Sigmoid colon (tissue), 7 donors: Measurements from ENCODE around the gene HEATR1. TPM values are rescaled to one million over a fixed set of nuclear protein-coding genes. Genes with fewer than 3 reads are reported as not detected.
"Not testable (repeated sequence)": the region's sequence is repeated elsewhere in the genome, so short reads cannot be mapped to it uniquely, and the experiment has no call there.

Experiments
- DNase-seq: peaks from one replicate; pipeline ENCODE4 v3.0.0-alpha.2; 2019
- H3K27ac ChIP-seq, 4 donors: fragments of 200-600 bp; sonication (generic); one replicate each; pipeline ENCODE4 v1.5.1; 2016 to 2019; ENCODE audit warnings: mild to moderate bottlenecking in 1 of 4
- H3K27me3 ChIP-seq, 3 donors: fragments of 200-600 bp; sonication (generic); one replicate each; pipeline ENCODE4 v1.5.1; 2019; ENCODE audit warnings: mild to moderate bottlenecking in 1 of 3
- H3K36me3 ChIP-seq, 4 donors: fragments of 200-600 bp; sonication (generic); one replicate each; pipeline ENCODE4 v1.5.1; 2016 to 2019
- H3K4me1 ChIP-seq, 4 donors: fragments of 200-600 bp; sonication (generic); one replicate each; pipeline ENCODE4 v1.5.1; 2017 to 2019
- H3K4me3 ChIP-seq, 4 donors: fragments of 200-600 bp; sonication (generic); one replicate each; pipeline ENCODE4 v1.5.1; 2017 to 2019; ENCODE audit warnings: mild to moderate bottlenecking in 2 of 4, moderate library complexity in 1 of 4
- H3K9me3 ChIP-seq, 4 donors: fragments of 200-600 bp in 3 of 4; sonication (generic) in 3 of 4; one replicate each; pipeline versions ENCODE4 v1.5.1 to v1.6.1; 2013 to 2019
- EP300 ChIP-seq, 4 donors: sonication (generic); formaldehyde crosslinking; IDR thresholded peaks; one replicate each; pipeline ENCODE4 v1.6.1; 2017; ENCODE audit warnings: antibody characterized with exemption in 4 of 4
- POLR2A ChIP-seq, 2 donors: fragments of 450-650 bp; IDR thresholded peaks; one replicate each; pipeline ENCODE4 v1.6.1; 2016; ENCODE audit warnings: antibody characterized with exemption in 2 of 2, mild to moderate bottlenecking in 2 of 2, moderate library complexity in 2 of 2
- POLR2AphosphoS5 ChIP-seq, 4 donors: sonication (generic); formaldehyde crosslinking; IDR thresholded peaks; one replicate each; pipeline ENCODE4 v1.6.1; 2017; ENCODE audit warnings: antibody characterized with exemption in 4 of 4
- WGBS, 2 donors: extraction: QIAGEN DNeasy Blood & Tissue Kit; methylation state at CpG; one replicate each; pipeline ENCODE4 v1.1.7; 2013; 5-methylcytosine and 5-hydroxymethylcytosine counted together
- intact Hi-C: fragments of 100-400 bp; cut with DNase I; formaldehyde crosslinking; loops from one replicate; pipeline ENCODE4 v1.15.1; 2023
- polyA plus RNA-seq, 3 donors: library from polyadenylated mRNA; stranded (reverse); fragments of 200-250 nt; gene quantifications; one replicate each; pipeline ENCODE4 v1.2.3, GENCODE V29; 2013
- total RNA-seq, 4 donors: library from RNA; depleted of rRNA; stranded (reverse); fragments of >200 nt; gene quantifications; one replicate each; pipeline ENCODE4 v1.1.0, GENCODE V29; 2016
- TF ChIP-seq, protein P1 (sequence below), 4 experiments: fragments of 450-650 bp in 3 of 4; fragments of 200-600 bp in 1 of 4; IDR thresholded peaks; one replicate each; pipeline ENCODE4 v1.5.1; 2016 to 2019; ENCODE audit warnings: antibody characterized with exemption in 4 of 4, mild to moderate bottlenecking in 3 of 4, moderate library complexity in 2 of 4
- donor health status: healthy with polysubstance abuse.
- donor health status: Bipolar disorder and iron deficiency.
- donor health status: healthy.

HEATR1 gene
- total and polyA plus RNA-seq, 7 donors: 0.92 to 22.1 (median 14.4) TPM

DNA sequence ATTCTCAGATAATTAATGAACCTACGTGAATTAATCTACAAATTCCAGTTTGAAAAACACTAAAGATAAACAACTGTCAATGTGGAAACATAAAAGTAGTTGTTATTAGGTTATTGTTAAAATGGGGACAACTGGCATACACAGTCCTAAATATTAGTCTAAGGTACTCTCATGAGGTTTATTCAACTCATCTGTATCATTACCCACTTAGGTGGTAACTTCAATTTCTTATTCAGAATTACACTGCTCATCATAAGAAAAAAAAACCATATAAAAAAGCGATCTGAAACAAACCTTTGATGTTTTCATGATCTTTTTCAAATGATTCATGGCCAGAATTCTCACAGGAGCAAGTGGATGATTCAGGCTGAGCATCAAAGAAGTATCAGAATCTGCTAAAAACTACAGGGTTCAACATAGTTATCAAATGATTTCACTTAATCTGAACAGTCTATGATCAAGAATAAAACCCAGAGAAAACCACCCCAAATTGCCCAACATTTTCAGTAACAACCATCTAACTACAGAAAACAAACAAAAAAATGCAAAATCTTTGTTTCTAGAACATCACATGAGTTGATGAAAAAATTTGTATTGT lies 13.7 kb downstream of the HEATR1 start:
- Histone ChIP-seq H3K27ac (no peak overlapping the region), H3K4me1 (no peaks in the 10 kb centered on the region), H3K27me3 (no peaks in the 10 kb centered on the region), H3K4me3 (no peak overlapping the region), H3K36me3 (peaks cover 7 to 100% (median 26%) of the 10 kb centered on the region in 4 donors), H3K9me3 (no peaks in the 10 kb centered on the region)
- intact Hi-C loops: no loop called here
- TF ChIP-seq, protein P1, sequence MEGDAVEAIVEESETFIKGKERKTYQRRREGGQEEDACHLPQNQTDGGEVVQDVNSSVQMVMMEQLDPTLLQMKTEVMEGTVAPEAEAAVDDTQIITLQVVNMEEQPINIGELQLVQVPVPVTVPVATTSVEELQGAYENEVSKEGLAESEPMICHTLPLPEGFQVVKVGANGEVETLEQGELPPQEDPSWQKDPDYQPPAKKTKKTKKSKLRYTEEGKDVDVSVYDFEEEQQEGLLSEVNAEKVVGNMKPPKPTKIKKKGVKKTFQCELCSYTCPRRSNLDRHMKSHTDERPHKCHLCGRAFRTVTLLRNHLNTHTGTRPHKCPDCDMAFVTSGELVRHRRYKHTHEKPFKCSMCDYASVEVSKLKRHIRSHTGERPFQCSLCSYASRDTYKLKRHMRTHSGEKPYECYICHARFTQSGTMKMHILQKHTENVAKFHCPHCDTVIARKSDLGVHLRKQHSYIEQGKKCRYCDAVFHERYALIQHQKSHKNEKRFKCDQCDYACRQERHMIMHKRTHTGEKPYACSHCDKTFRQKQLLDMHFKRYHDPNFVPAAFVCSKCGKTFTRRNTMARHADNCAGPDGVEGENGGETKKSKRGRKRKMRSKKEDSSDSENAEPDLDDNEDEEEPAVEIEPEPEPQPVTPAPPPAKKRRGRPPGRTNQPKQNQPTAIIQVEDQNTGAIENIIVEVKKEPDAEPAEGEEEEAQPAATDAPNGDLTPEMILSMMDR (IDR thresholded peaks at IDR 0.05): no peak
- TF ChIP-seq EP300 (IDR thresholded peaks at IDR 0.05) (no peak), POLR2AphosphoS5 (IDR thresholded peaks at IDR 0.05) (no peak), POLR2A (IDR thresholded peaks at IDR 0.05) (no peak)
- 81 to 94% methylated on average over 2 of the region's 2 CpGs for WGBS, 2 donors
- no peak for DNase-seq

- Histone ChIP-seq H3K27ac (no peak overlapping the region), H3K4me3 (no peak overlapping the region), H3K9me3 (no peaks in the 10 kb centered on the region), H3K36me3 (peaks cover 7 to 100% (median 29%) of the 10 kb centered on the region in 4 donors), H3K27me3 (no peaks in the 10 kb centered on the region), H3K4me1 (no peaks in the 10 kb centered on the region)
- intact Hi-C loops: no loop called here
- 91 to 94% methylated on average over 4 of the region's 4 CpGs for whole genome bisulfite sequencing, 2 donors
- TF ChIP-seq, protein P1 (IDR thresholded peaks at IDR 0.05): no peak
- TF ChIP-seq POLR2AphosphoS5 (IDR thresholded peaks at IDR 0.05) (no peak), EP300 (IDR thresholded peaks at IDR 0.05) (no peak), POLR2A (IDR thresholded peaks at IDR 0.05) (no peak)
- DNase-seq: no peak
Observed at GRCh38 chr1:236589531-236589930, 14.8 kb downstream of the HEATR1 start.

GRCh38 chr1:236581528-236581927 lies 22.8 kb downstream of the HEATR1 start:
- peaks cover under 1 to 100% (median 16%) of the 10 kb centered on the region in 4 donors for H3K36me3 ChIP-seq
- TF ChIP-seq EP300 (IDR thresholded peaks at IDR 0.05) (no peak), POLR2A (IDR thresholded peaks at IDR 0.05) (no peak), POLR2AphosphoS5 (IDR thresholded peaks at IDR 0.05) (no peak)
- TF ChIP-seq, protein P1 (IDR thresholded peaks at IDR 0.05): no peak

DNA sequence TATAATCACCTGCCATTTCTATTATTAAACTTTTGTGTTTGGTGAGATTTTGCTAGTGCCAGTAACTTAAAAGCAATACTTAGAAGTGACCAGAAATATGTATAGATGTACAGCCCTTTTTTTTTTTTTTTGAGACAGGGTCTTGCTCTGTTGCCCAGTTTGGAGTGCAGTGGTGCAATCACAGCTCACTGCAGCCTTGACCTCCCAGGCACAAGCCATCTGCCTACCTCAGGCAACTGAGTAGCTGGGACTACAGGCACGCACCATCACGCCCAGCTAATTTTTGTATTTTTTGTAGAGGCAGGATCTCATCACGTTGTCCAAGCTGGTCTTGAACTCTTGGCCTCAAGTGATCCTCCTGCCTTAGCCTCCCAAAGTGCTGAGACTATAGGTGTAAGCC lies 23.9 kb downstream of the HEATR1 start:
- DNase-seq, H3K4me1 ChIP-seq, intact Hi-C loops, H3K27ac ChIP-seq, H3K9me3 ChIP-seq, H3K4me3 ChIP-seq, H3K27me3 ChIP-seq: not testable (repeated sequence)
- peaks cover 7 to 100% (median 18%) of the 10 kb centered on the region in 4 donors for H3K36me3 ChIP-seq
- WGBS, 2 donors: 95 to 96% methylated on average over 3 of the region's 3 CpGs

More at GRCh38 chr1:236581528-236581927, 22.8 kb downstream of the HEATR1 start:
- Histone ChIP-seq H3K9me3 (no peaks in the 10 kb centered on the region), H3K4me3 (no peak overlapping the region), H3K27ac (no peak overlapping the region), H3K4me1 (no peaks in the 10 kb centered on the region), H3K27me3 (no peaks in the 10 kb centered on the region)
- DNase-seq: no peak
- intact Hi-C loops: no loop called here
- 90 to 92% methylated on average over 2 of the region's 2 CpGs for WGBS, 2 donors

DNA sequence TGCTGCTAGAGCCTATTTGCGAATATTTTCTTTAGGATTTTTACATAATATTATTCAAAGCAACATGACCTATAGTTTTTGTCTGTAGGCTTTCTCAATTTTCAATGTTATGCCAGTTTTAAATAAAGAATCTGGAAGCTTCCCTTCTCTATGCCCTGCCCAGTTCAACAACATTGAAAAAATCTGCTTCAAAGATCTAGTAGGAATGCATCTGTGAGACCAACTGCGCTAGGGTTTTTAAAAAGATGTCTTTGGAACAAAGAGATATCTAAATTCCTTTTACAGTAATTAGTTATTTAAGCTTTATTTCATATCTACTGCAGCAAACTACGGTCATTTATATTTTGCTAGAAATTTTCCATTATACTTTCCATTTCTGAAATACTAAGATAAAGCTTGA lies 25.7 kb downstream of the HEATR1 start:
- Histone ChIP-seq H3K36me3 (peaks cover 7 to 100% (median 16%) of the 10 kb centered on the region in 4 donors), H3K4me3 (no peak overlapping the region), H3K27me3 (no peaks in the 10 kb centered on the region), H3K9me3 (no peaks in the 10 kb centered on the region), H3K4me1 (no peaks in the 10 kb centered on the region), H3K27ac (no peak overlapping the region)
- intact Hi-C loops: no loop called here
- no peak for TF ChIP-seq EP300 (IDR thresholded peaks at IDR 0.05)
- TF ChIP-seq, protein P1 (IDR thresholded peaks at IDR 0.05): no peak
- 97 to 98% methylated on average over 3 of the region's 3 CpGs for whole genome bisulfite sequencing, 2 donors
- DNase-seq: no peak

GRCh38 chr1:236577041-236577440 lies 27.3 kb downstream of the HEATR1 start:
- H3K27me3 ChIP-seq, intact Hi-C loops: not testable (repeated sequence)
- 87 to 88% methylated on average over 7 of the region's 7 CpGs for WGBS, 2 donors

More at GRCh38 chr1:236577041-236577440, 27.3 kb downstream of the HEATR1 start:
- H3K27ac ChIP-seq, H3K4me1 ChIP-seq, H3K9me3 ChIP-seq, H3K4me3 ChIP-seq, DNase-seq: not testable (repeated sequence)
- H3K36me3 ChIP-seq: peaks cover 7 to 100% (median 18%) of the 10 kb centered on the region in 4 donors
